GM18868 (cell line): ENCODE results near the gene TSPEAR.

Source experiments
- ATAC-seq: cut with Tn5 transposase; IDR thresholded peaks from one replicate; pipeline ENCODE4 v1.9.1; 2021; ENCODE audit warnings: mild to moderate bottlenecking, moderate library complexity; ENCODE audit not compliant: unreplicated experiment

Gene TSPEAR

DNA sequence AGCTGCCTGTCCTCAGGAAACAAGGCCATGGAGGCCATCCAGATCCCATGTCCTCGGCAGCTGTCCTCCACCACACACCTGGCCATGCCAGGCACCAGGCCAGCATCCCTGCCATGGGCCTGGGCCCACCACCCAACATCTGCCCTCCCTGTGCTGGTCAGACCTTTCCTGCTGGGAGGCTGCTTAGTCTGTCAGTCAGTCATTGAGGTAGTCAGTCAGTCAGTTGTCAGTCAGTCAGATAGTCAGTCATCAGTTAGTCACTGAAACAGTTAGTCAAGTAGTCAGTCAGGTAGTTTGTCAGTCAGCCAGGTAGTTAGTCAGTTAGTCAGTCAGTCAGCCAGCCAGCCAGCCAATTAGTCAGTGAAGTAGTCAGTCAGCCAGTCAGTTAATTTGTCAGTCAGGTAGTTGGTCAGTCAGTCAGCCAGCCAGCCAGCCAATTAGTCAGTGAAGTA lies 188.6 kb downstream of the TSPEAR start:
- no peak for ATAC-seq

- no peak for ATAC-seq
Measured at GRCh38 chr21:44521928-44522752, 189.2 kb downstream of the TSPEAR start.

- ATAC-seq: no peak
Measured at GRCh38 chr21:44521301-44521927, 190.0 kb downstream of the TSPEAR start.

DNA sequence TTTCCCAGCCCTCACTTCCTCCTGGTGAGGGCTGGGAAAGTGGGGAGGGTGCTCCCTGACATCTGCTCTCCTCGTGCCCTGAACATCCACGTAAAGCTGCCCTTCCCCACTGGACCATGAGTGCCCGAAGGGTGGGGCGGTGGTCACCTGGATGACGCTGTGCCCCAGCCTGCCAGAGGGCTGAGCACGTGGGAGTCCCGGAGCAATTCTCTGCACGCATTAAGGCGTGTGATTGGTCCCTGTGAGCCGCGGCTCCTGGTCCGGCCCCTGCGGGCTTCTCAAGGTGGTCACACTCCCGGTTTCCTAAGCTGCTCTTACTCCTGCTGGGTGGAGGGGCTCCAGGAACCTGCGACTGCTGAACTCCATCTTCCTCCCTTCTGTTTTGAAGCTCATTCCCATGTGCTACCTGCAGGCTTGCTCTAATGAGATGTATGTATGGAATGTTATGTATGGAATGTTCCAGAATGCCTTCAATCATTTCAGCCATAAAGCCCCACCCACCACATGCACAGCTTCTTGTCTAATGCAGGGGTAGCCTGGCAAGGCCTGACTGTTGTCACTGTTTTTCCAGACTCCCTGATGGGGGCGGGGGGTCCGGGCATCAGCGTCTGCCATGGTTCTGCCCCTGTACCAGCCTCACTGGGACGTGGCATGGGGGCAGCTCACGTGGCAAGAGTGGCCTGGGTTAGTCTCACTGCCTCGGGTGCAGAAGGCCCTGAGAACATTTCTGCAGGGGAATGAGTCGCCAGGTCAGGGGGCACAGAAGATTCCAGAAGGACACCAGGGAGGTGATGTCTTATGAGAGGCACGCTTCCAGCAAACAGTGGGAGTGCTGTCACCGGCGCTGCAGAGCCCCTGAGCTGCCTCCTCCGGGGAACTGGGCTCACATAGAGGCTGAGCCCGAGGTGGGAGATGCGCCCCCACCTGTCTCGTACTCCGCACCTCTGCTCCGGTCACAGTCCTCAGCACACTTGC lies 190.8 kb downstream of the TSPEAR start:
- ATAC-seq: no peak

- no peak for ATAC-seq
Measured at GRCh38 chr21:44519346-44520325, 191.7 kb downstream of the TSPEAR start.

GRCh38 chr21:44518686-44519085 lies 192.7 kb downstream of the TSPEAR start:
- no peak for ATAC-seq

DNA sequence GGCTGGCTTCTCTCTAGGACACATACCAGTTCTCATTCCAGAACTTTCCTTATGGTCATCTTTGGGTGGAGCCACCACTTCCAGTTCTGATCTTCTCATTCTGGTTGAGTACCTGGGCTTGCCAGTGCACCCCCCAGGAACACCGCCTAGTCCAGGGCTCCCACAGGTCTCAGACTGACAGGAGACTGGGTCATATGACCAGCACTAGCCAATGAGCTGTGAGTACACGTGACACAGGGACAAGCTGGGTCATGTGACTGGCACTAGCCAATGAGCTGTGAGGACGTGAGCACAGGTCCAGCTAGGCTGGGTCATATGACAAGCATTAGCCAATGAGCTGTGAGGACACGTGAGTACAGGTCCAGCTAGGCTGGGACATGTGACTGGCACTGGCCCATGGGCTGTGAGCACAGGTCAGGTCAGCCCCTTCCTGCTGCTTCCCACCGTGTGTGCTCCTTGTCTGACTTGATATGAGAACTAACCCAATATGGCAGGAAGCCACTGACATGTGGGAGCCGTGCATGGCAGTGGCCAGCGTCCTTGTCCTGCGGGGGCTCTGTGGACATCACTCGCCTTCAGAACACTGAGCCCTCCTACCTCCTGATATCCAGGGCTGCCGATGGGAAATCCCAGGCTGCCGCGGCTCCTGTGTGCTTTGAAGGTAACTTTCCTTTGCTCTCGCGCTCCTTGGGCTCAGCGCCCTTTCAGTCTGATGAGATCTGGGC lies 194.0 kb downstream of the TSPEAR start:
- ATAC-seq: no peak

- no peak for ATAC-seq
Measured at GRCh38 chr21:44516828-44517174, 194.6 kb downstream of the TSPEAR start.

GRCh38 chr21:44516342-44516741 lies 195.0 kb downstream of the TSPEAR start:
- ATAC-seq: no peak

GRCh38 chr21:44515359-44516165 lies 195.8 kb downstream of the TSPEAR start:
- ATAC-seq: no peak

DNA sequence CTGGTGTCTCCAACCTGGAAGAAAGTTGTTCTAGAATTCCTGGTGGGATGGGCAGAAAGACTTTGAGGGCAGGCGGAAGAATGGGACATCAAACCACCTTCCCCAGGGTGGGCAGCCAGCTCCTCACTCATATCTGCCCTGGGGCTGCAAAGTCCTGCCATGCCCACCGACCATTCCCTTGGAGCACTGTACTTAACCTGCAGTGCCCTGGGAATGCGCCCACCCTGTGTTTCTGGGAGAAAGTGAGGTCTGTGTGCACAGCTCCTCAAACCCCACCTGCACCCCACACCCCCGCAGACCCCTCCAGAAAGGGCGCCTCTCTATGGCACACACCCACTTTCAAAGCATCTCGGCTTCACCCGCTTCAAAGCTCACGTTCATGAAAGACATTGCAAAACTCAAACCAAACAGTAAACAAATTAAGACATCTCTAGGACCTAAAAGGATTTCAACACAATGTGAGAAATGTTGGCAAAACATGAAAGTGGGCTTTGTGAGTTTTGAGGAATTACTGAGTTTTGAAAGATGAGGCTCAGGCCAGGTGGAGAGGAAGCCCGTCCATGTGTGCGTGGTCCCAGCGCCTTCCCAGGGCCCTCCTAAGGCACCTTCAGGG lies 196.5 kb downstream of the TSPEAR start:
- ATAC-seq: no peak

DNA sequence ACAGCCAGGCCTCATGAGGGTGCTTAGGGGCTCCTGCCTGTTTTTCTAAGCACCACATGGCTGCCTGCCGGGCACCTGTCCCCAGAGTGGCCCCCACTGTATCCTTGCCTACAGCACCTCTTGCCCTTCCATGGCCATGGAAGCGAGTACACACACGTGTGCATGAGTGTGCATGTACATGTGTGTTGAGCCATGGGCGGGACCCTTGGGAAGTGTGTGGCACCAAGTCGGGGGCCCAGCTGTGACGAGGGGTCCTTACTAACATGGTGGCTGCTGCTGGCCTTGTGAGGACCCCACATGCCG lies 197.2 kb downstream of the TSPEAR start:
- no peak for ATAC-seq

- ATAC-seq: no peak
Measured at GRCh38 chr21:44513389-44514217, 197.8 kb downstream of the TSPEAR start.

DNA sequence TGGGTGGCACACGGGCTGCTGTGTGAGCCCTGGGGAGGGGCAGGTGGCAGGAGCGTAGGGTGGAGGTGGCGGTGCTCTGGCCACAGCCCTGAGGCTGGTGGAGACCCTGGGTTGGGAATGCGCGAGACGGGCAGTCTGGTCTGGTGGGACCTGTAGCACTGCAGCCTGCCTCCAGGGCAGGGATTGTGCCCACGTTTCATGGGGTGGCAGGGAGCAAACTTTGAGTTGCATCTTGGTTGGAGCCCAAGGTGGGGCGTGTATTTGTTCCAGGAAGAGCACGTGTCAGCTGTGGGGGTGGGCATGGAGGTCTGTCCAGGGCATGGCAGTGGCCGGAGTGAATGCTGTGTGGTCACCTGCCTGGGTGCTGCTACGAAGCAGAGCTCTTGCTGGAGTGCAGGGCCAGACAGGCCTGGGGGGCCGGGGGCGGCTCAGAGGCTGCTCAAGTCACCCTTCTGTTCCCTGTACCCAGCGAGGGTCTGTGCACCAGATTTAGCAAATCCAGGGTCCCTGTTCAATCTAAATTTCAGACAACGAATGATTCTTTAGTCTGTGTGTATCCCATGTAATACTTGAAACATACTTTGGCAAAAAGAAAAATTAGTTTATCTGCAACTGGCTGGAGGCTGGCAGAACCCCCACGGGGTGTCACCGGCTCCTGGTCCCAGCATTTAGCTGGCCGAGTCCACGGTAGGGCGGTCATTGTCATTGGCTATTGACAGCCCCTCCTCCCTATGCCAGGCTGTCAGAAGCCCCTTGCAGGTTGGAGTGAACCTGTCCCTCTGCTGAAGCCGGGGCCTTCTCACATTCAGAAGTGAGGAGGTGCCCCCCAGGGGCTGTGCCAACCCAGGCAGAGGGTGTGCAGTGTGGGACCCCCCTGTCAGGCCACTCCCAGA lies 198.6 kb downstream of the TSPEAR start:
- ATAC-seq: no peak

DNA sequence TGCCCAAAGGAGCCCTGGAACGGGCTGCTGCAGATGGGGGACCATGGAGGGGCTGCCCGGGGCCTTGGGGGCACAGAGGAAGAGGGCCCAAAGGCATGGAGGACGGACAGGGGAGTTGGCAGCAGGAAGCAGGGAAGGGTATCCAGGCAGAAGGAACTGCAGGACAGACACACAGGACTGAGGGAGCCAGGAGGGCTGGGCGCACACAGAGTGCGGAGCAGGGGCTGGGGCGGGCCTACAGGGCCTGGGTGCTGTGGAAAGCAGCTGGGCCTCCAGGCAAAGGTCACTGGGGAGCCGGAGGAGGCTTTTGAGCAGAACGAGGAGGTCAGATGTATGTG lies 199.5 kb downstream of the TSPEAR start:
- ATAC-seq: no peak

GRCh38 chr21:44511219-44511937 lies 200.0 kb downstream of the TSPEAR start:
- ATAC-seq: no peak
